BLaER1 treated with 17β-estradiol and CSF1 and Interleukin-3, amounts not matched to agents 10 nM and 100 nM (cell line): Measurements from ENCODE around the gene GORASP1.

Experiments
- H3K27ac ChIP-seq, 11 experiments: shearing (Covaris generic); formaldehyde crosslinking; 2 replicates each; pipeline ENCODE4 v1.8.1; 2022
- H3K27me3 ChIP-seq, 11 experiments: shearing (Covaris generic); formaldehyde crosslinking; 2 replicates each; pipeline ENCODE4 v1.8.1; 2022
- H3K36me3 ChIP-seq, 11 experiments: shearing (Covaris generic); formaldehyde crosslinking; 2 replicates each; pipeline ENCODE4 v1.8.1; 2022
- H3K4me1 ChIP-seq, 10 experiments: shearing (Covaris generic); formaldehyde crosslinking; 2 replicates each; pipeline ENCODE4 v1.8.1; 2022
- H3K4me2 ChIP-seq, 11 experiments: shearing (Covaris generic); formaldehyde crosslinking; 2 replicates each; pipeline ENCODE4 v1.8.1; 2022
- H3K4me3 ChIP-seq, 10 experiments: shearing (Covaris generic); formaldehyde crosslinking; 2 replicates each; pipeline ENCODE4 v1.8.1; 2022
- H3K9ac ChIP-seq, 11 experiments: shearing (Covaris generic); formaldehyde crosslinking; 2 replicates each; pipeline ENCODE4 v1.8.1; 2022
- H3K9me3 ChIP-seq, 11 experiments: shearing (Covaris generic); formaldehyde crosslinking; replicated peaks in 1 of 11; 2 replicates each; pipeline ENCODE4 v1.8.1; 2022
- H4K20me1 ChIP-seq, 11 experiments: shearing (Covaris generic); formaldehyde crosslinking; 2 replicates each; pipeline ENCODE4 v1.8.1; 2022
- Cebpa-rat ChIP-seq, 11 experiments: shearing (Covaris generic); IDR thresholded peaks; 2 replicates each; pipeline ENCODE4 v1.8.1; 2022

GORASP1 gene

DNA sequence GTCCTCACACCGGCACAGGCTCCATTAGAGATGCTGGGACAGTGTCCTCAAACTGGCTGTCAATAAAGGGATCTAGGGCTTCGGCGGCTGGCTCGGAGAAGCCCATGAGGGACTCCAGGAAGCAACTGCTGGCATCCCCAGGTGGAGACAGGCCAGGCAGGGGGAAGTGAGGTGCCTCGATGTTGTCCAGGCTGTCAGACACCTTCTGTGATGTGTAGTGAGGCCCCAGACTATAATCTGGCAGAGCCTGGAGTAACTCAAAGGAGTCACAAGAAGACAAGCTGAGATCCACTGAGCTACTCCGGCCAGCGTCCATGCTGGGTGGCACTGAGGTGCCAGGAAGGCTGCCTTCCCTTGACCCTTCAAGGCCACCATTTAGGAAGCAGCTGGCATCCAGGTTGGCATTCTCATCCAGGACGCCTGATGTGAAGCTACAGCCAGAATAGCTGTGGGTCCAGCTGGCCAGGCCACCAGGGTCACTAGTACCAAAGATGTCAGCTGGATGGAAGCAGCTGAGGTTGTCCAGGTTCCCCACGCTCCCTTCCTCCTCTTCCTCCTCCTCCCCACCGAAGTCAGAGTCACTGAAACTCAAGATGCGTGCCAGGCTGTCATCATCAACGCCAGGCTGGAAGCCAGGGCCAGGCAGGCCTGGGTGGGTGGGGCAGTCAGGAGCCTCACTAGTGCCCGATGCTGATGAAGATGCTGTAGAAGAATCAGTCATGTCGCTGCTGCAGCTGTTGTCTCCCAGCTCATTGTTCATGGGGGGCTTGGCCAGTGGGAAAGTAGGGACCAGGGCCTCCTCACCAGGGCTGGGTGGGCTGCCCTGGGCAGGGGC lies 35.8 kb upstream of the GORASP1 start:
- Histone ChIP-seq H3K27me3 (no peaks in the 10 kb centered on the region), H3K9ac (peak overlapping the region in 6 of 11 experiments; percentile 12 to 37 (median 23); a peak in 6 of 22 replicates), H3K9me3 (no peaks in the 10 kb centered on the region), H3K4me2 (peak overlapping the region; percentile 60 to 100 (median 79)), H3K4me3 (no peak overlapping the region), H3K4me1 (peaks cover 78 to 100% (median 93%) of the 10 kb centered on the region in 10 experiments), H3K27ac (peak overlapping the region in 1 of 11 experiments; percentile 49; a peak in 1 of 22 replicates), H3K36me3 (peaks cover 54 to 77% (median 69%) of the 10 kb centered on the region in 11 experiments), H4K20me1 (peaks cover 48 to 99% (median 72%) of the 10 kb centered on the region in 11 experiments)
- no peak for TF ChIP-seq Cebpa-rat (IDR thresholded peaks at IDR 0.05)

DNA sequence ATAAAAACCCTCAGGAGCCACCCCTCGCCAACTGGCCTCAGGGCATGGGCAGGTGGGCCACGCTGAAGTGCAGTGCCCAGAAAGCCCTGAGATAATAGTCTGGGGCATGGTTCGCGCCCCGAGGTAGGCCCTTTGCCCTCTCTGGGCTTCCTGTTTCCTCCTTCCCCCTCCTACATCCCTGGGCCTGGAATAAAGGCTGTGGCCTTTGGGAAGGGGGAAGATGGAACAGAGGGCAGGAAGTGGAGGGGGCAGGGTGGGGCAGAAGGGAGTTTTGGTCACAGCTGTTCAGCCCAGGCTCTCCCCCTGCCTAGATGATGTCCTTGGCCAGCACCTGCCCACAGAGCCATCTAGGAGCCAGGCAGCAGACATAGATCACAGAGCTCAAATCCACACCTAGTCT lies 34.6 kb upstream of the GORASP1 start:
- Histone ChIP-seq H3K36me3 (peaks cover 60 to 89% (median 72%) of the 10 kb centered on the region in 11 experiments), H3K9ac (peak overlapping the region in 6 of 11 experiments; percentile 4 to 48 (median 26); a peak in 10 of 22 replicates), H3K27me3 (no peaks in the 10 kb centered on the region), H4K20me1 (peaks cover 48 to 96% (median 65%) of the 10 kb centered on the region in 11 experiments), H3K9me3 (no peaks in the 10 kb centered on the region), H3K4me1 (peaks cover 66 to 88% (median 82%) of the 10 kb centered on the region in 10 experiments), H3K27ac (peak overlapping the region in 6 of 11 experiments; percentile 17 to 49 (median 28); a peak in 8 of 22 replicates), H3K4me2 (peak overlapping the region; percentile 60 to 99 (median 78)), H3K4me3 (no peak overlapping the region; a peak in 1 of 20 replicates)
- TF ChIP-seq Cebpa-rat (IDR thresholded peaks at IDR 0.05), result no peak

GRCh38 chr3:39141171-39141995 lies 34.0 kb upstream of the GORASP1 start:
- H3K9ac ChIP-seq, result peak overlapping the region in 9 of 11 experiments; percentile 8 to 48 (median 20); a peak in 8 of 22 replicates
- H3K4me1 ChIP-seq, result peaks cover 59 to 81% (median 75%) of the 10 kb centered on the region in 10 experiments
- no peaks in the 10 kb centered on the region for H3K27me3 ChIP-seq
- no peaks in the 10 kb centered on the region for H3K9me3 ChIP-seq
- peak overlapping the region in 7 of 11 experiments; percentile 8 to 49 (median 31); a peak in 8 of 22 replicates for H3K27ac ChIP-seq
- H4K20me1 ChIP-seq, result peaks cover 44 to 97% (median 58%) of the 10 kb centered on the region in 11 experiments
- no peak for TF ChIP-seq Cebpa-rat (IDR thresholded peaks at IDR 0.05)
- H3K4me3 ChIP-seq, result no peak overlapping the region; a peak in 1 of 20 replicates
- peaks cover 60 to 87% (median 71%) of the 10 kb centered on the region in 11 experiments for H3K36me3 ChIP-seq
- peak overlapping the region; percentile 60 to 99 (median 78) for H3K4me2 ChIP-seq

GRCh38 chr3:39140341-39140971 lies 33.0 kb upstream of the GORASP1 start:
- Histone ChIP-seq H3K36me3 (peaks cover 54 to 78% (median 65%) of the 10 kb centered on the region in 11 experiments), H3K4me1 (peaks cover 50 to 72% (median 66%) of the 10 kb centered on the region in 10 experiments), H3K4me3 (no peak overlapping the region), H3K9me3 (no peaks in the 10 kb centered on the region), H3K27me3 (no peaks in the 10 kb centered on the region), H3K9ac (no peak overlapping the region), H4K20me1 (peaks cover 41 to 90% (median 54%) of the 10 kb centered on the region in 11 experiments), H3K27ac (peak overlapping the region in 2 of 11 experiments; percentile 4 to 47; a peak in 1 of 22 replicates), H3K4me2 (peak overlapping the region; percentile 60 to 99 (median 78))
- no peak for TF ChIP-seq Cebpa-rat (IDR thresholded peaks at IDR 0.05)

DNA sequence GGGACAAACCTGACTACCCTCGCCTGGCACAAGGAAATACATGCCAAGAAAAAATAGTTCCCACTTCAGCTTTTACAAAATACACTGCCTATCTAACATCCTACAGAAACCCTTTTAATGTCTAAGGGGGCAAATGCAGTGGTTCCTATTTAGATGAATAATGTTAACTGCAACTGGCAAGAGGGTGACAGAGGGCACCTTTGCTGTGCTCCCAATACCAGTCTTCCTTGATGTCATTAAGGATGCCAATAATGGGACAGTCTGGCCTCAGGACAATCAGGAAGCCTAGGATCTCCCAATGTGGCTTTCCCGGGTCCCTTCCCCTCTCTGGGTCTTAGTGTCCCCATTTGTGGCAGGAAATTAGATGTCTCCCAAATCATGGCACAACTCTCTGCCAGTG lies 32.0 kb upstream of the GORASP1 start:
- H3K27ac ChIP-seq, result no peak overlapping the region
- TF ChIP-seq Cebpa-rat (IDR thresholded peaks at IDR 0.05), result no peak
- H4K20me1 ChIP-seq, result peaks cover 36 to 80% (median 45%) of the 10 kb centered on the region in 11 experiments
- no peaks in the 10 kb centered on the region for H3K27me3 ChIP-seq
- H3K4me1 ChIP-seq, result peaks cover 40 to 62% (median 56%) of the 10 kb centered on the region in 10 experiments
- no peak overlapping the region for H3K9ac ChIP-seq
- H3K4me3 ChIP-seq, result no peak overlapping the region
- H3K36me3 ChIP-seq, result peaks cover 44 to 68% (median 55%) of the 10 kb centered on the region in 11 experiments
- no peaks in the 10 kb centered on the region for H3K9me3 ChIP-seq
- H3K4me2 ChIP-seq, result peak overlapping the region in 3 of 11 experiments; percentile 75 to 82 (median 77); a peak in 5 of 22 replicates

- H3K4me2 ChIP-seq, result peak overlapping the region in 6 of 11 experiments; percentile 36 to 82 (median 64); a peak in 11 of 22 replicates
- H3K4me1 ChIP-seq, result peaks cover 35 to 57% (median 51%) of the 10 kb centered on the region in 10 experiments
- no peaks in the 10 kb centered on the region for H3K9me3 ChIP-seq
- H3K4me3 ChIP-seq, result no peak overlapping the region
- peak overlapping the region in 3 of 11 experiments; percentile 48 to 53 (median 50); a peak in 5 of 22 replicates for H3K27ac ChIP-seq
- no peak for TF ChIP-seq Cebpa-rat (IDR thresholded peaks at IDR 0.05)
- no peaks in the 10 kb centered on the region for H3K27me3 ChIP-seq
- H4K20me1 ChIP-seq, result peaks cover 31 to 75% (median 40%) of the 10 kb centered on the region in 11 experiments
- peak overlapping the region in 1 of 11 experiments; percentile 45; a peak in 1 of 22 replicates for H3K9ac ChIP-seq
- peaks cover 38 to 62% (median 50%) of the 10 kb centered on the region in 11 experiments for H3K36me3 ChIP-seq
Measured at GRCh38 chr3:39138804-39139415, 31.5 kb upstream of the GORASP1 start.

DNA sequence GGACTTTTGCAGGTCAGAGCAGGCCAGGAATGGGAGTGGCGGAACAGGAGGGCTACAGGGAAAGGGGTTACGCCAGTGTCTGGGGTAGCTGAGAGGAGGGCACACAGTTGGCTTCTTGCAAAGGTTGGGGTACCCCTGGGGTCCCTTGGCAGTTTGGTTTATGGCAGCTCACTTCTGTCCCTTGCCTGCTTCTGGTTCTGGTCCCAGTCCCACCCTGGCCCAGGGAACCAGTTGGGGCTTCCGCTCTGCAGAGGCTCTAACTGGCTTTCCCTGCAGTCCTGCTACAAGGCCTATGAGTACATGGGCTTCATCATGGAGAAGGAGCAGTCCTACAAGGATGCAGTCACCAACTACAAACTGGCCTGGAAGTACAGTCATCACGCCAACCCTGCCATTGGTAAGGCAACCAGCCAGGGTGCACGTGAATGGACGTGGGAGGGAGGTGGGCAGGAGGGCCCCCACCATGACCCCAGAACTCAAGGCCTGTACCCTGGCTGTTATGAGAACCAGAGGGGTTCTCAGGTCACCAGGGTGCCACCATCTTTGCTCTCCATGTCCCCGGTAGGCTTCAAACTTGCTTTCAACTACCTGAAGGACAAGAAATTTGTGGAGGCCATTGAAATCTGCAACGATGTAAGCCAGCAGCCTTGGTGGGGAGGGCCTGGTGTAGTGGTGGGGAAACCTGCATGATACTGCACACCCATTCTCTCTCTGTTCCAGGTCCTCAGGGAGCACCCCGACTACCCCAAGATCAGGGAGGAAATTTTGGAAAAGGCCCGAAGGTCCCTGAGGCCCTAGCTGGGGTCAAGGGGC lies 30.8 kb upstream of the GORASP1 start:
- no peak for TF ChIP-seq Cebpa-rat (IDR thresholded peaks at IDR 0.05)
- Histone ChIP-seq H3K4me1 (peaks cover 28 to 50% (median 43%) of the 10 kb centered on the region in 10 experiments), H3K27ac (no peak overlapping the region), H4K20me1 (peaks cover 24 to 68% (median 33%) of the 10 kb centered on the region in 11 experiments), H3K27me3 (no peaks in the 10 kb centered on the region), H3K4me3 (no peak overlapping the region), H3K36me3 (peaks cover 31 to 55% (median 42%) of the 10 kb centered on the region in 11 experiments), H3K4me2 (peak overlapping the region in 6 of 11 experiments; percentile 36 to 82 (median 64); a peak in 7 of 22 replicates), H3K9ac (no peak overlapping the region), H3K9me3 (no peaks in the 10 kb centered on the region)
